IMR-90 (cell line): ENCODE data around the gene NUDT1. TPM values are rescaled to one million over a fixed set of nuclear protein-coding genes. Genes with fewer than 3 reads are reported as not detected.

ENCODE experiments used
- ATAC-seq: fragments of 200-7000 bp; cut with Tn5 transposase; 2 replicates; pipeline ENCODE4 v1.9.1; 2020; ENCODE audit warnings: low read depth, mild to moderate bottlenecking, moderate library complexity
- BruUV-seq: library from RNA; stranded (reverse); fragments of 400-500 nt; replicated peaks from 2 replicates; lab custom pipeline; 2021; lab: Mats Ljungman, UMichigan
- CTCF ChIA-PET: fragments of 300-600 bp; formaldehyde crosslinking; extraction: SDS; loops from one replicate; lab custom pipeline; 2021; ENCODE audit warnings: antibody characterized with exemption; lab: Yijun Ruan, JAX
- POLR2A ChIA-PET: fragments of 300-600 bp; sonication (Branson Sonifier 250); formaldehyde crosslinking; loops from one replicate; lab custom pipeline; 2022; ENCODE audit warnings: antibody characterized with exemption; ENCODE audit not compliant: unreplicated experiment; lab: Charles Lee
- DNase-seq: peaks from one replicate; pipeline ENCODE4 v3.0.0; 2013
- H2AFZ ChIP-seq: replicated peaks from 2 replicates; pipeline ENCODE3; 2013; ENCODE audit warnings: low read length, mild to moderate bottlenecking; ENCODE audit not compliant: poor library complexity
- H2AK5ac ChIP-seq: 2 replicates; pipeline ENCODE4 v1.6.1; 2013; ENCODE audit warnings: low read depth, low read length, inconsistent platforms
- H2AK9ac ChIP-seq: replicated peaks from 2 replicates; pipeline ENCODE3; 2013; ENCODE audit warnings: mild to moderate bottlenecking, low read depth, low read length, moderate library complexity; ENCODE audit not compliant: poor library complexity
- H2BK120ac ChIP-seq: 2 replicates; pipeline ENCODE4 v1.6.1; 2013; ENCODE audit warnings: low read depth, low read length, inconsistent platforms
- H2BK15ac ChIP-seq: 3 replicates; pipeline ENCODE4 v1.6.1; 2013; ENCODE audit warnings: low read depth, low read length, inconsistent platforms
- H2BK20ac ChIP-seq: 2 replicates; pipeline ENCODE4 v1.6.1; 2013; ENCODE audit warnings: low read depth, mild to moderate bottlenecking, inconsistent platforms, low read length, moderate library complexity
- H2BK5ac ChIP-seq: 2 replicates; pipeline ENCODE4 v1.6.1; 2013; ENCODE audit warnings: mild to moderate bottlenecking, low read depth, low read length, inconsistent platforms; ENCODE audit not compliant: poor library complexity, severe bottlenecking
- H3K14ac ChIP-seq: replicated peaks from 2 replicates; pipeline ENCODE4 v1.6.1; 2013; ENCODE audit warnings: low read depth, low read length, inconsistent platforms
- H3K18ac ChIP-seq: 2 replicates; pipeline ENCODE4 v1.6.1; 2013; ENCODE audit warnings: low read depth, low read length, control low read depth
- H3K23ac ChIP-seq: 2 replicates; pipeline ENCODE4 v1.6.1; 2013; ENCODE audit warnings: low read depth, low read length, inconsistent platforms
- H3K27ac ChIP-seq: 2 replicates; pipeline ENCODE4 v1.5.1; 2013; ENCODE audit warnings: mild to moderate bottlenecking, control low read depth, low read length; ENCODE audit not compliant: insufficient read depth
- H3K27me3 ChIP-seq: 2 replicates; pipeline ENCODE4 v1.6.1; 2013; ENCODE audit warnings: low read length; ENCODE audit not compliant: control insufficient read depth, insufficient read depth
- H3K36me3 ChIP-seq: 2 replicates; pipeline ENCODE4 v1.6.1; 2013; ENCODE audit warnings: low read length, mixed read lengths; ENCODE audit not compliant: control insufficient read depth, insufficient read depth
- H3K4ac ChIP-seq: 2 replicates; pipeline ENCODE4 v1.6.1; 2013; ENCODE audit warnings: low read depth, low read length, inconsistent platforms
- H3K4me1 ChIP-seq: 2 replicates; pipeline ENCODE4 v1.6.1; 2013; ENCODE audit warnings: low read length, mixed read lengths; ENCODE audit not compliant: control insufficient read depth, insufficient read depth
- H3K4me2 ChIP-seq: 2 replicates; pipeline ENCODE4 v1.6.1; 2013; ENCODE audit warnings: low read depth, mild to moderate bottlenecking, control low read depth, low read length, moderate library complexity
- H3K4me3 ChIP-seq: 2 replicates; pipeline ENCODE4 v1.5.1; 2013; ENCODE audit warnings: low read depth, mild to moderate bottlenecking, control low read depth, low read length, moderate library complexity; ENCODE audit not compliant: insufficient read depth
- H3K56ac ChIP-seq: 2 replicates; pipeline ENCODE4 v1.6.1; 2013; ENCODE audit warnings: low read length, inconsistent platforms; ENCODE audit not compliant: insufficient read depth; ENCODE audit errors: extremely low read depth
- H3K79me1 ChIP-seq, 2 experiments: 2 replicates each; pipeline ENCODE4 v1.6.1; 2013; ENCODE audit warnings: low read length in 2 of 2, inconsistent platforms in 1 of 2, low read depth in 1 of 2
- H3K9ac ChIP-seq: 2 replicates; pipeline ENCODE4 v1.6.1; 2013; ENCODE audit warnings: low read depth, low read length, control low read depth
- H3K9me1 ChIP-seq: 2 replicates; pipeline ENCODE4 v1.6.1; 2013; ENCODE audit warnings: low read length, inconsistent platforms; ENCODE audit not compliant: insufficient read depth
- H3K9me3 ChIP-seq: 2 replicates; pipeline ENCODE4 v1.6.1; 2013; ENCODE audit warnings: low read length; ENCODE audit not compliant: control insufficient read depth, insufficient read depth
- H4K20me1 ChIP-seq: 2 replicates; pipeline ENCODE4 v1.6.1; 2013; ENCODE audit warnings: low read length, inconsistent platforms; ENCODE audit not compliant: insufficient read depth
- H4K5ac ChIP-seq: 2 replicates; pipeline ENCODE4 v1.6.1; 2013; ENCODE audit warnings: mild to moderate bottlenecking, low read depth, low read length, control low read depth
- H4K8ac ChIP-seq, 2 experiments: 2 replicates each; pipeline ENCODE4 v1.6.1; 2013; ENCODE audit warnings: low read depth in 2 of 2, low read length in 2 of 2, control low read depth in 1 of 2, inconsistent platforms in 1 of 2
- H4K91ac ChIP-seq: 2 replicates; pipeline ENCODE4 v1.6.1; 2013; ENCODE audit warnings: low read depth, low read length, inconsistent platforms; ENCODE audit not compliant: insufficient read depth
- BHLHE40 ChIP-seq: fragments of 150-350 bp; IDR thresholded peaks from 2 replicates; pipeline ENCODE4 v1.6.1; 2016; ENCODE audit warnings: mild to moderate bottlenecking, low read depth, low read length
- CEBPB ChIP-seq: IDR thresholded peaks from 2 replicates; pipeline ENCODE4 v1.6.1; 2012; ENCODE audit warnings: low read depth, low read length, improper control_type of control experiment
- CHD1 ChIP-seq: IDR thresholded peaks from 2 replicates; pipeline ENCODE4 v1.6.1; 2012; ENCODE audit warnings: low read depth, low read length, improper control_type of control experiment
- CTCF ChIP-seq: conservative IDR thresholded peaks from 2 replicates; pipeline ENCODE4 v1.5.1; 2012; ENCODE audit warnings: mild to moderate bottlenecking, low read depth, low read length, improper control_type of control experiment
- ELK1 ChIP-seq: fragments of 150-350 bp; IDR thresholded peaks from 2 replicates; pipeline ENCODE4 v1.6.1; 2016; ENCODE audit warnings: low read depth, mild to moderate bottlenecking, low read length, moderate library complexity, borderline replicate concordance
- FOS ChIP-seq: fragments of 150-350 bp; IDR thresholded peaks from 2 replicates; pipeline ENCODE4 v1.6.1; 2016; ENCODE audit warnings: low read depth, low read length
- MAFK ChIP-seq: IDR thresholded peaks from 2 replicates; pipeline ENCODE4 v1.6.1; 2012; ENCODE audit warnings: low read depth, low read length, improper control_type of control experiment
- MAZ ChIP-seq: IDR thresholded peaks from 2 replicates; pipeline ENCODE4 v1.6.1; 2012; ENCODE audit warnings: low read depth, mild to moderate bottlenecking, low read length, improper control_type of control experiment, moderate library complexity, borderline replicate concordance
- MXI1 ChIP-seq: IDR thresholded peaks from 2 replicates; pipeline ENCODE4 v1.6.1; 2012; ENCODE audit warnings: low read depth, mild to moderate bottlenecking, low read length, moderate library complexity, borderline replicate concordance
- NFE2L2 ChIP-seq: fragments of 150-350 bp; IDR thresholded peaks from 2 replicates; pipeline ENCODE4 v1.6.1; 2016; ENCODE audit warnings: low read depth, mild to moderate bottlenecking, low read length
- POLR2A ChIP-seq: IDR thresholded peaks from 2 replicates; pipeline ENCODE4 v1.6.1; 2012; ENCODE audit warnings: mild to moderate bottlenecking, low read depth, low read length
- RAD21 ChIP-seq: IDR thresholded peaks from 2 replicates; pipeline ENCODE4 v1.6.1; 2012; ENCODE audit warnings: low read length, improper control_type of control experiment
- RCOR1 ChIP-seq: IDR thresholded peaks from 2 replicates; pipeline ENCODE4 v1.6.1; 2012; ENCODE audit warnings: mild to moderate bottlenecking, low read length, improper control_type of control experiment; ENCODE audit not compliant: insufficient replicate concordance
- RFX5 ChIP-seq: IDR thresholded peaks from 2 replicates; pipeline ENCODE4 v1.8.0; 2012; ENCODE audit warnings: low read depth, mild to moderate bottlenecking, low read length, moderate library complexity
- SMC3 ChIP-seq: fragments of 150-350 bp; IDR thresholded peaks from 2 replicates; pipeline ENCODE4 v1.6.1; 2016; ENCODE audit warnings: low read depth, mild to moderate bottlenecking, antibody characterized with exemption, low read length, moderate library complexity
- USF2 ChIP-seq: fragments of 150-350 bp; IDR thresholded peaks from 2 replicates; pipeline ENCODE4 v1.6.1; 2017; ENCODE audit warnings: mild to moderate bottlenecking, antibody characterized with exemption, low read length, low read depth
- WGBS, 2 experiments: methylation state at CpG; one replicate each; pipeline versions ENCODE4 v1.1.5 to v1.1.7; 2013; ENCODE audit warnings: missing lambda C conversion rate in 2 of 2; ENCODE audit not compliant: insufficient read length in 1 of 2; ENCODE audit errors: extremely low coverage in 2 of 2; 5-methylcytosine and 5-hydroxymethylcytosine counted together
- dilution Hi-C: fragments of 300-500 bp; cut with HindIII; formaldehyde crosslinking; loops from one replicate; pipeline ENCODE4 v1.14.3; 2018; ENCODE audit warnings: low sequenced_read_pairs; ENCODE audit not compliant: unreplicated experiment
- in situ Hi-C: fragments of 300-500 bp; cut with MboI; formaldehyde crosslinking; loops from 3 replicates; pipeline ENCODE4 v1.14.3; 2019; ENCODE audit warnings: low sequenced_read_pairs, inconsistent platforms, mixed read lengths
- intact Hi-C: fragments of 100-400 bp; cut with micrococcal nuclease; formaldehyde crosslinking; loops from 2 replicates; pipeline ENCODE4 v1.10.0; 2022
- polyA plus RNA-seq, 3 experiments: library from polyadenylated mRNA; depleted of rRNA; stranded (reverse); fragments of >200 nt; gene quantifications; 2 replicates each; pipeline ENCODE4 v1.2.3, GENCODE V29; 2012; ENCODE audit warnings: low replicate concordance in 1 of 3
- total RNA-seq: library from RNA; depleted of rRNA; stranded (reverse); fragments of >200 nt; gene quantifications from 2 replicates; pipeline ENCODE4 v1.2.3, GENCODE V29; 2012

Gene NUDT1
- total and polyA plus RNA-seq, 2 of the 4 experiments (the other 2 are of a cell fraction) = 33.4 to 49.1 TPM

- no peak overlapping the region for H3K56ac ChIP-seq
- H2BK5ac ChIP-seq = no peak overlapping the region
- 88% methylated on average over 6 of the region's 19 CpGs; no CpG with 5 or more reads in 1 of the 2 experiments for WGBS, 2 experiments
- CTCF ChIA-PET = no interaction called here
- H2AK5ac ChIP-seq = no peak overlapping the region
- no peak overlapping the region for H3K23ac ChIP-seq
- intact Hi-C loops (no loop called here), in situ Hi-C loops (no loop called here), dilution Hi-C loops (no loop called here)
- peaks cover 3% of the 10 kb centered on the region for H4K20me1 ChIP-seq
- H3K4ac ChIP-seq = no peak overlapping the region
- H3K9me1 ChIP-seq = no peaks in the 10 kb centered on the region; the same call in 1 of the 2 replicates
- H2BK120ac ChIP-seq = no peak overlapping the region
- no peaks in the 10 kb centered on the region for H3K4me1 ChIP-seq
- H2AFZ ChIP-seq = peak overlapping the region; percentile 49
- H3K79me1 ChIP-seq = peaks cover 7 to 11% of the 10 kb centered on the region in 2 experiments; a peak in 2 of 4 replicates
- H2AK9ac ChIP-seq = no peak overlapping the region
- H4K8ac ChIP-seq = no peak overlapping the region
- POLR2A ChIA-PET = no interaction called here
- DNase-seq (no peak), ATAC-seq (no peak)
- BruUV-seq = no TSS peak
- no peak overlapping the region for H3K4me2 ChIP-seq
- H3K27ac ChIP-seq = no peak overlapping the region
- no peak overlapping the region for H2BK15ac ChIP-seq
- no peak overlapping the region for H2BK20ac ChIP-seq
- no peak overlapping the region for H4K91ac ChIP-seq
- H3K14ac ChIP-seq = no peak overlapping the region
- no peak for TF ChIP-seq CEBPB
- no peak for TF ChIP-seq RCOR1
- no peak for TF ChIP-seq RAD21
- no peak for TF ChIP-seq RFX5
- TF ChIP-seq MAFK = no peak
- TF ChIP-seq CTCF = no peak
- TF ChIP-seq POLR2A = no peak
- no peak for TF ChIP-seq FOS
- no peak for TF ChIP-seq CHD1
- no peak for TF ChIP-seq SMC3
- TF ChIP-seq ELK1 = no peak
- TF ChIP-seq MXI1 = no peak
- no peak for TF ChIP-seq NFE2L2
- TF ChIP-seq MAZ = no peak
- no peak for TF ChIP-seq BHLHE40
- no peak for TF ChIP-seq USF2
- no peak overlapping the region for H3K9ac ChIP-seq
- no peak overlapping the region for H4K5ac ChIP-seq
- no peaks in the 10 kb centered on the region for H3K9me3 ChIP-seq
- no peaks in the 10 kb centered on the region for H3K27me3 ChIP-seq
- peaks cover 60% of the 10 kb centered on the region for H3K36me3 ChIP-seq
- no peak overlapping the region for H3K4me3 ChIP-seq
- no peak overlapping the region for H3K18ac ChIP-seq
Measured at GRCh38 chr7:2220030-2220429, 22.0 kb upstream of the NUDT1 start.
